ENCODE measurements around the gene ZNF892.

DNA sequence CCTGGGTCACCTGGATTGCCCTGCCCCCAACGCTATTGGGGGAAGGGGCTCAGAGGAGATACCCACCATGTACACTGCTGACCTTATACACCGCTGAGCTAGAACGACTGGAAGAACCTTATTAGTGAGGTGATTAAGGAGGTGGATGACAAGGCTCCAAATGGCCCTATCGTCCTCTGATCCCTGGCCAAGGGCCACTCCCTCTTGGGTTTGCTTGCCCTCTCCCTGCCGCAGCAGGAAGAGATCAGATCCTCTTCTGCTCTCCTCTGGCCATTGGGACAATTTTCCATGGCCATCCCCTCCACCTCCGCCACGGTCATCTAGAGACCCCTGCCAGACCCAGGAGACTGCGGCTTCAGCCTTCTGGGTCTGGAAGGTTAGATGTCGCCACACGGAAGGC lies 48.9 kb upstream of the ZNF892 start:
- no peak for TF ChIP-seq POLR2A (IDR thresholded peaks at IDR 0.05)
- TF ChIP-seq, protein P1, sequence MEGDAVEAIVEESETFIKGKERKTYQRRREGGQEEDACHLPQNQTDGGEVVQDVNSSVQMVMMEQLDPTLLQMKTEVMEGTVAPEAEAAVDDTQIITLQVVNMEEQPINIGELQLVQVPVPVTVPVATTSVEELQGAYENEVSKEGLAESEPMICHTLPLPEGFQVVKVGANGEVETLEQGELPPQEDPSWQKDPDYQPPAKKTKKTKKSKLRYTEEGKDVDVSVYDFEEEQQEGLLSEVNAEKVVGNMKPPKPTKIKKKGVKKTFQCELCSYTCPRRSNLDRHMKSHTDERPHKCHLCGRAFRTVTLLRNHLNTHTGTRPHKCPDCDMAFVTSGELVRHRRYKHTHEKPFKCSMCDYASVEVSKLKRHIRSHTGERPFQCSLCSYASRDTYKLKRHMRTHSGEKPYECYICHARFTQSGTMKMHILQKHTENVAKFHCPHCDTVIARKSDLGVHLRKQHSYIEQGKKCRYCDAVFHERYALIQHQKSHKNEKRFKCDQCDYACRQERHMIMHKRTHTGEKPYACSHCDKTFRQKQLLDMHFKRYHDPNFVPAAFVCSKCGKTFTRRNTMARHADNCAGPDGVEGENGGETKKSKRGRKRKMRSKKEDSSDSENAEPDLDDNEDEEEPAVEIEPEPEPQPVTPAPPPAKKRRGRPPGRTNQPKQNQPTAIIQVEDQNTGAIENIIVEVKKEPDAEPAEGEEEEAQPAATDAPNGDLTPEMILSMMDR (IDR thresholded peaks at IDR 0.05) = no peak
